GM20000 (cell line): ENCODE data around the gene FXN.
"Not testable (repeated sequence)": the region's sequence is repeated elsewhere in the genome, so short reads cannot be mapped to it uniquely, and the experiment has no call there.

Source experiments
- DNase-seq: peaks from one replicate; pipeline ENCODE4 v3.0.0; 2012; ENCODE audit warnings: low spot score
- CTCF ChIP-seq: IDR thresholded peaks from 2 replicates; pipeline ENCODE4 v1.5.1; 2012; ENCODE audit warnings: mild to moderate bottlenecking, control low read depth; ENCODE audit errors: extremely low read depth, missing control alignments

The FXN gene

GRCh38 chr9:69089491-69089890, 53.9 kb downstream of the FXN start:
- TF ChIP-seq CTCF: no peak
- no peak for DNase-seq

GRCh38 chr9:69090140-69090750, 54.7 kb downstream of the FXN start:
- no peak for TF ChIP-seq CTCF

GRCh38 chr9:69090946-69091345, 55.4 kb downstream of the FXN start:
- TF ChIP-seq CTCF: no peak
- no peak for DNase-seq

More at GRCh38 chr9:69090140-69090750, 54.7 kb downstream of the FXN start:
- no peak for DNase-seq

- no peak for DNase-seq
- TF ChIP-seq CTCF: no peak
Observed at GRCh38 chr9:69093471-69094103, 58.0 kb downstream of the FXN start.

GRCh38 chr9:69094361-69095135, 59.0 kb downstream of the FXN start:
- DNase-seq: not testable (repeated sequence)

GRCh38 chr9:69097064-69097463, 61.5 kb downstream of the FXN start:
- no peak for DNase-seq
- no peak for TF ChIP-seq CTCF

GRCh38 chr9:69097923-69098593, 62.5 kb downstream of the FXN start:
- DNase-seq: no peak
- TF ChIP-seq CTCF: no peak

- DNase-seq: not testable (repeated sequence)
Observed at GRCh38 chr9:69103348-69103996, 67.9 kb downstream of the FXN start.
